Body of pancreas (tissue), 4 donors: ENCODE measurements around the gene SH2D5.

Experiments
- POLR2A ChIP-seq, 3 donors: fragments of 450-650 bp; IDR thresholded peaks; one replicate each; pipeline ENCODE4 v1.6.1; 2016; ENCODE audit warnings: antibody characterized with exemption in 3 of 3, mild to moderate bottlenecking in 2 of 3
- TF ChIP-seq, protein P1 (sequence below), 7 experiments: fragments of 450-650 bp in 4 of 7; fragments of 200-600 bp in 3 of 7; sonication (generic) in 3 of 7; IDR thresholded peaks; one replicate each; pipeline ENCODE4 v1.5.1; 2016 to 2019; ENCODE audit warnings: antibody characterized with exemption in 7 of 7

DNA sequence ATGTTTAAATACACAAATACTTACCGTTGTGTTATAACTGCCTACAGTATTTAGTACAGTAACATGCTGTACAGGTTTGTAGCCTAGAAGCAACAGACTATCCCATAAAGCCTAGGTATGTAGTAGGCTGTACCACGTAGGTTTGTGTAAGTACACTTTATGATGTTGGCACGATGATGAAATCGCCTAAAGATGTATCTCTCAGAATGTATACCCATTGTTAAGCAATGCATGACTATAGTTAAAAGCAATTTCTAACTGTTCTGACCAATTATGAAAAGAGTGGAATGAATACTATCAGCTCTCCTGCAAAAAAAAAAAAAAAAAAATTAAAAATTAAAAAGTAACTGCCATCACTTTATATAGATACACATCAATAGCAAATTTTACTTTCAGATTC lies 43.2 kb upstream of the SH2D5 start:
- TF ChIP-seq, protein P1, sequence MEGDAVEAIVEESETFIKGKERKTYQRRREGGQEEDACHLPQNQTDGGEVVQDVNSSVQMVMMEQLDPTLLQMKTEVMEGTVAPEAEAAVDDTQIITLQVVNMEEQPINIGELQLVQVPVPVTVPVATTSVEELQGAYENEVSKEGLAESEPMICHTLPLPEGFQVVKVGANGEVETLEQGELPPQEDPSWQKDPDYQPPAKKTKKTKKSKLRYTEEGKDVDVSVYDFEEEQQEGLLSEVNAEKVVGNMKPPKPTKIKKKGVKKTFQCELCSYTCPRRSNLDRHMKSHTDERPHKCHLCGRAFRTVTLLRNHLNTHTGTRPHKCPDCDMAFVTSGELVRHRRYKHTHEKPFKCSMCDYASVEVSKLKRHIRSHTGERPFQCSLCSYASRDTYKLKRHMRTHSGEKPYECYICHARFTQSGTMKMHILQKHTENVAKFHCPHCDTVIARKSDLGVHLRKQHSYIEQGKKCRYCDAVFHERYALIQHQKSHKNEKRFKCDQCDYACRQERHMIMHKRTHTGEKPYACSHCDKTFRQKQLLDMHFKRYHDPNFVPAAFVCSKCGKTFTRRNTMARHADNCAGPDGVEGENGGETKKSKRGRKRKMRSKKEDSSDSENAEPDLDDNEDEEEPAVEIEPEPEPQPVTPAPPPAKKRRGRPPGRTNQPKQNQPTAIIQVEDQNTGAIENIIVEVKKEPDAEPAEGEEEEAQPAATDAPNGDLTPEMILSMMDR (IDR thresholded peaks at IDR 0.05), result no peak
- no peak for TF ChIP-seq POLR2A (IDR thresholded peaks at IDR 0.05)
